Thyroid gland (tissue), 4 donors: Measurements from ENCODE around the gene SPTBN1. TPM values are rescaled to one million over a fixed set of nuclear protein-coding genes. Genes with fewer than 3 reads are reported as not detected.
A peak's percentile ranks its signal among the peaks of the same experiment; 100 is the strongest.

ENCODE experiments used
- DNase-seq, 2 donors: peaks; one replicate each; pipeline ENCODE4 v3.0.0-alpha.2; 2019
- H3K27ac ChIP-seq, 3 donors: fragments of 200-600 bp; sonication (generic); 1 replicate in 2 of 3; 2 replicates in 1 of 3; pipeline ENCODE4 v1.5.1; 2016 to 2019; ENCODE audit warnings: mild to moderate bottlenecking in 1 of 3, moderate library complexity in 1 of 3
- H3K27me3 ChIP-seq: fragments of 200-600 bp; sonication (generic); one replicate; pipeline ENCODE4 v1.5.1; 2019
- H3K36me3 ChIP-seq, 2 donors: fragments of 200-600 bp; sonication (generic); one replicate each; pipeline ENCODE4 v1.5.1; 2016 to 2019
- H3K4me1 ChIP-seq, 2 donors: fragments of 200-600 bp; sonication (generic); one replicate each; pipeline ENCODE4 v1.5.1; 2017 to 2019
- H3K4me3 ChIP-seq, 3 donors: fragments of 200-600 bp; sonication (generic); replicated peaks in 1 of 3; 1 replicate in 2 of 3; 2 replicates in 1 of 3; pipeline ENCODE4 v1.5.1; 2016; ENCODE audit warnings: mild to moderate bottlenecking in 1 of 3
- H3K9me3 ChIP-seq: fragments of 200-600 bp; sonication (generic); one replicate; pipeline ENCODE4 v1.5.1; 2017
- CTCF ChIP-seq, 6 experiments: fragments of 200-600 bp in 3 of 6; fragments of 450-650 bp in 3 of 6; sonication (generic) in 3 of 6; IDR thresholded peaks; one replicate each; pipeline ENCODE4 v1.5.1; 2016 to 2019; ENCODE audit warnings: antibody characterized with exemption in 6 of 6, mild to moderate bottlenecking in 2 of 6, inconsistent platforms in 1 of 6, moderate library complexity in 1 of 6
- POLR2A ChIP-seq, 2 donors: fragments of 450-650 bp; IDR thresholded peaks; one replicate each; pipeline ENCODE4 v1.6.1; 2017; ENCODE audit warnings: antibody characterized with exemption in 2 of 2, mild to moderate bottlenecking in 2 of 2, moderate library complexity in 1 of 2
- WGBS, 2 donors: methylation state at CpG; one replicate each; pipeline ENCODE4 v1.1.5; 2017; 5-methylcytosine and 5-hydroxymethylcytosine counted together
- intact Hi-C: fragments of 100-400 bp; cut with DNase I; formaldehyde crosslinking; loops from one replicate; pipeline ENCODE4 v1.15.1; 2023
- total RNA-seq, 4 donors: library from RNA; depleted of rRNA; stranded (reverse); fragments of >200 nt; gene quantifications; one replicate each; pipeline ENCODE4 v1.2.3, GENCODE V29; 2016

Gene SPTBN1
- total RNA-seq, 4 donors from 2014 or later: 381 to 513 (median 419) TPM

DNA sequence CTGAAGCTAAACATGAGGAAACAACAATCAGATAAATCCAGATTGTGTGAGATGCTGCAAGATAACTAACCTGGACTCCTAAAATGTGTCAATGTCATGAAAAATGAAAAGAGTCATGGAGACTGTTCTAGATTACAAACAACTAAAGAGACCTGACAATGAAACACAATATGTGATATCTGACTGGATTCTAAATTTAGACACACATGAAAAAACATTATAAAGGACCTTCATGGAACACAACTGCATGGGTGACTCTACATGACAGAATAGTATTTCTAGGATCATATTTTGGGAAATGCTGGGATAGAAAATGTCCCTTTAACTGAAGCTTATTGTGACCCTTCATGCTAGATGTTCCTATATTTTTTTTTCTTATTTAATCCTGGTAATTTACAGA is 18.5 kb upstream of the SPTBN1 start:
- TF ChIP-seq POLR2A (IDR thresholded peaks at IDR 0.05) (no peak), CTCF (IDR thresholded peaks at IDR 0.05) (no peak)
- no peak for DNase-seq
- intact Hi-C loops: no loop called here

GRCh38 chr2:54438271-54438670 is 17.9 kb upstream of the SPTBN1 start:
- peaks cover 17 to 26% of the 10 kb centered on the region in 2 donors for H3K4me1 ChIP-seq
- H3K9me3 ChIP-seq: no peaks in the 10 kb centered on the region
- 9 to 25% methylated on average over 7 of the region's 7 CpGs for WGBS, 2 donors
- H3K27ac ChIP-seq: peak overlapping the region; percentile 47 to 62 (median 55)
- TF ChIP-seq POLR2A (IDR thresholded peaks at IDR 0.05) (no peak), CTCF (IDR thresholded peaks at IDR 0.05) (no peak)
- no peak overlapping the region for H3K4me3 ChIP-seq
- intact Hi-C loops: no loop called here
- no peaks in the 10 kb centered on the region for H3K36me3 ChIP-seq
- DNase-seq: peak; percentile 77 to 80
- H3K27me3 ChIP-seq: no peaks in the 10 kb centered on the region

More for the DNA sequence above, 18.5 kb upstream of the SPTBN1 start:
- H3K27me3 ChIP-seq: no peaks in the 10 kb centered on the region
- peaks cover 23 to 30% of the 10 kb centered on the region in 2 donors for H3K4me1 ChIP-seq
- H3K9me3 ChIP-seq: no peaks in the 10 kb centered on the region
- H3K36me3 ChIP-seq: no peaks in the 10 kb centered on the region
- H3K27ac ChIP-seq: peak overlapping the region in 1 of 3 donors; percentile 47
- no peak overlapping the region for H3K4me3 ChIP-seq

DNA sequence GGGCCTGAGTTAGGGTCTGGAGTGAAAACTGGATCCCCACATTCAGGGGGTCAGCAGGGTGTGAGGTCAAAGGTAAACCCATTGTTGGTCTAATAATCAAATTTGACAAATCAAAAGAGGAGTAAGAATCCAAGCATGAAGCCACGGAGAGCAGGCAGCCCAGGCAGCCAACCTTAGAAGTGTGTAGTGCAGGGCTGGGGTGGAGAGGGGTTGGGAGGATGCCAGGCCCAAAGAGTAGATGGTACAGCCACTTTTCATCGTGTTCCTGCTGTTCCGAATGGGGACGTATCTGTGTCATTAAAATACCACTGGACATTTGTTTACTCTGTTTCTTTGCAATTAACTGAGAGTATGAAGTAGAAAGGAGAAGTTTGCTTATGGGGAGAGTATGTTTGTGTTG is 16.5 kb upstream of the SPTBN1 start:
- 40 to 50% methylated on average over 4 of the region's 4 CpGs for WGBS, 2 donors
- Histone ChIP-seq H3K27ac (peak overlapping the region; percentile 47 to 62 (median 55)), H3K36me3 (no peaks in the 10 kb centered on the region), H3K4me1 (peaks cover 17 to 26% of the 10 kb centered on the region in 2 donors), H3K9me3 (no peaks in the 10 kb centered on the region), H3K4me3 (no peak overlapping the region), H3K27me3 (no peaks in the 10 kb centered on the region)
- intact Hi-C loops: no loop called here
- peak; percentile 89 to 90 for DNase-seq
- TF ChIP-seq POLR2A (IDR thresholded peaks at IDR 0.05) (no peak), CTCF (IDR thresholded peaks at IDR 0.05) (no peak)

GRCh38 chr2:54440050-54440449 is 16.1 kb upstream of the SPTBN1 start:
- H3K4me1 ChIP-seq: peaks cover 18 to 26% of the 10 kb centered on the region in 2 donors
- intact Hi-C loops: no loop called here
- DNase-seq: no peak
- H3K27me3 ChIP-seq: no peaks in the 10 kb centered on the region
- peak overlapping the region; percentile 47 to 62 (median 55) for H3K27ac ChIP-seq
- no peak overlapping the region for H3K4me3 ChIP-seq
- no peak for TF ChIP-seq POLR2A (IDR thresholded peaks at IDR 0.05)
- TF ChIP-seq CTCF (IDR thresholded peaks at IDR 0.05): no peak
- H3K36me3 ChIP-seq: no peaks in the 10 kb centered on the region
- no peaks in the 10 kb centered on the region for H3K9me3 ChIP-seq
- WGBS, 2 donors: 46 to 56% methylated on average over 2 of the region's 2 CpGs

DNA sequence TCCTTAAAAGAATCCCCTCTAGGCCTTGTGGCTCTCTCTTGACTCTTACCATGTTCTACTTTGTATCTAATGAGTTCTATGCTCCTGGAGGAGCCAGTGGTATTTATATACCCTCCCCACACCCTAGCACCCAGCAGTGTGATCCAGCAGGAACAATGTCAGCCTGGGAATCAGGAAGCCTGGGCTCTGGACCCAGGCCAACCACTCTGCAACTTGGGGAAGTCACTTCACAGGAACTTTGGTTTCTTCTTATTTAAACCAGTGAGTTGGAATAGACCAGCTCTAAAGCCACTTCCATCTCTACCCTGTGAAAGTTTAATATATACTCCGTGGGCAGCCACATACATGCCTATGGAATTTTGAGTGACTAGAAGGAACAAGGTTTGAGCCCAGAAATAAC is 11.6 kb upstream of the SPTBN1 start:
- H3K27ac ChIP-seq: peak overlapping the region in 2 of 3 donors; percentile 8 to 36
- no peaks in the 10 kb centered on the region for H3K9me3 ChIP-seq
- no peaks in the 10 kb centered on the region for H3K36me3 ChIP-seq
- no peaks in the 10 kb centered on the region for H3K27me3 ChIP-seq
- no peak overlapping the region for H3K4me3 ChIP-seq
- TF ChIP-seq CTCF (IDR thresholded peaks at IDR 0.05): no peak
- no peak for TF ChIP-seq POLR2A (IDR thresholded peaks at IDR 0.05)
- peaks cover 21 to 38% of the 10 kb centered on the region in 2 donors for H3K4me1 ChIP-seq
- peak; percentile 46 to 47 for DNase-seq
- 57% methylated on average over 1 of the region's 1 CpG for WGBS, 2 donors
- intact Hi-C loops: no loop called here
